Measurements from ENCODE around the gene ODC1. TPM values are rescaled to one million over a fixed set of nuclear protein-coding genes. Genes with fewer than 3 reads are reported as not detected.

The ODC1 gene
- polyA plus RNA-seq, 1 experiment, result 86.9 TPM

DNA sequence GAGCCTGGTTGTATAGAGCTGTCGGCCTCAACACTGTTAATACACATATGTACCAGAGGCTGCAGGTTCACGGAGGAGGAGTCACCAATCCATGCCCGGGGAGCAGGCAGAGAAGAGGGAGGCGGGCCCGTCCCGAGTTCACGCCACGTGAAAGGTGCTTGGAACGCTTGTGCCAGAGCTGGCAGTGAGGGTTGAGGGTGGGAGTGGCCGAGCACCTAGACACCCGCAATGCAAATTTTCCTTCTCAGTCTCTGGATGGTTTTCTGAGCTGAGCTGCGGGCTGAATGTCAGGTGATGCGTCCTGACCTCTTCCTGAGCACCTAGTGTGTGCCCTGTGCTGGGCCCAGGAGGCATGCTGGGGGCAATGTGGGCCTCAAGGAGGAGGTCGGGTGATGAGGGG lies 52.2 kb downstream of the ODC1 start:
- no peak overlapping the region for H3K4me3 ChIP-seq (ENCODE audit: low read depth, low read length)
- H3K36me3 ChIP-seq (ENCODE audit: control insufficient read depth, insufficient read depth, low read length), result peaks cover 4% of the 10 kb centered on the region
- TF ChIP-seq, protein P1, sequence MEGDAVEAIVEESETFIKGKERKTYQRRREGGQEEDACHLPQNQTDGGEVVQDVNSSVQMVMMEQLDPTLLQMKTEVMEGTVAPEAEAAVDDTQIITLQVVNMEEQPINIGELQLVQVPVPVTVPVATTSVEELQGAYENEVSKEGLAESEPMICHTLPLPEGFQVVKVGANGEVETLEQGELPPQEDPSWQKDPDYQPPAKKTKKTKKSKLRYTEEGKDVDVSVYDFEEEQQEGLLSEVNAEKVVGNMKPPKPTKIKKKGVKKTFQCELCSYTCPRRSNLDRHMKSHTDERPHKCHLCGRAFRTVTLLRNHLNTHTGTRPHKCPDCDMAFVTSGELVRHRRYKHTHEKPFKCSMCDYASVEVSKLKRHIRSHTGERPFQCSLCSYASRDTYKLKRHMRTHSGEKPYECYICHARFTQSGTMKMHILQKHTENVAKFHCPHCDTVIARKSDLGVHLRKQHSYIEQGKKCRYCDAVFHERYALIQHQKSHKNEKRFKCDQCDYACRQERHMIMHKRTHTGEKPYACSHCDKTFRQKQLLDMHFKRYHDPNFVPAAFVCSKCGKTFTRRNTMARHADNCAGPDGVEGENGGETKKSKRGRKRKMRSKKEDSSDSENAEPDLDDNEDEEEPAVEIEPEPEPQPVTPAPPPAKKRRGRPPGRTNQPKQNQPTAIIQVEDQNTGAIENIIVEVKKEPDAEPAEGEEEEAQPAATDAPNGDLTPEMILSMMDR (IDR thresholded peaks at IDR 0.05; ENCODE audit: insufficient read depth, low read depth, low read length), result no peak
- ChIA-PET CTCF (interaction anchor here (1.0 kb wide), 1 partner anchor 13 kb away, joined by 3 read pairs; no protein-coding TSS in a partner anchor), POLR2A (no interaction called here)
- no peaks in the 10 kb centered on the region for H3K27me3 ChIP-seq (ENCODE audit: control insufficient read depth, insufficient read depth, low read length)
- no peak for DNase-seq (ENCODE audit: low read depth)

DNA sequence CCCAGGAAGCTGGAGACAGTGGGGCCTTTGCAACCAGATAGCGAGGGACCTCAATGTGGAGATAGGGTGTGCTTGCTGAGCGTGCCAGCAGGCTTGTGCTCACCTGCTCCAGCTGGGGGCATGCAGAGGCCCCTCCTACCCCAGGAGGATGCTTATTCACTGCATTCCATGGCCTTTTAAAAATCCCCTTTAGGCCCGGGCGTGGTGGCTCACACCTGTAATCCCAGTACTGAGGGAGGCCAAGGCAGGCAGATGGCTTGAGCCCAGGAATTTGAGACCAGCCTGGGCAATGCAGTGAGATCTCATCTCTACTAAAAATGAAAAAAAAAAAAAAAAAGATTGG lies 54.5 kb downstream of the ODC1 start:
- Histone ChIP-seq H3K4me3 (ENCODE audit: low read depth, low read length) (no peak overlapping the region), H3K36me3 (ENCODE audit: control insufficient read depth, insufficient read depth, low read length) (no peaks in the 10 kb centered on the region; the same call in 1 of the 2 replicates), H3K27me3 (ENCODE audit: control insufficient read depth, insufficient read depth, low read length) (no peaks in the 10 kb centered on the region)
- TF ChIP-seq, protein P1 (IDR thresholded peaks at IDR 0.05; ENCODE audit: insufficient read depth, low read depth, low read length), result no peak
- ChIA-PET POLR2A (interaction anchor here (0.6 kb wide), 1 partner anchor 9 kb away, joined by 12 read pairs; no protein-coding TSS in a partner anchor), CTCF (interaction anchor here (0.7 kb wide), 1 partner anchor 839 kb away, joined by 5 read pairs; no protein-coding TSS in a partner anchor)
- no peak for DNase-seq (ENCODE audit: low read depth)

DNA sequence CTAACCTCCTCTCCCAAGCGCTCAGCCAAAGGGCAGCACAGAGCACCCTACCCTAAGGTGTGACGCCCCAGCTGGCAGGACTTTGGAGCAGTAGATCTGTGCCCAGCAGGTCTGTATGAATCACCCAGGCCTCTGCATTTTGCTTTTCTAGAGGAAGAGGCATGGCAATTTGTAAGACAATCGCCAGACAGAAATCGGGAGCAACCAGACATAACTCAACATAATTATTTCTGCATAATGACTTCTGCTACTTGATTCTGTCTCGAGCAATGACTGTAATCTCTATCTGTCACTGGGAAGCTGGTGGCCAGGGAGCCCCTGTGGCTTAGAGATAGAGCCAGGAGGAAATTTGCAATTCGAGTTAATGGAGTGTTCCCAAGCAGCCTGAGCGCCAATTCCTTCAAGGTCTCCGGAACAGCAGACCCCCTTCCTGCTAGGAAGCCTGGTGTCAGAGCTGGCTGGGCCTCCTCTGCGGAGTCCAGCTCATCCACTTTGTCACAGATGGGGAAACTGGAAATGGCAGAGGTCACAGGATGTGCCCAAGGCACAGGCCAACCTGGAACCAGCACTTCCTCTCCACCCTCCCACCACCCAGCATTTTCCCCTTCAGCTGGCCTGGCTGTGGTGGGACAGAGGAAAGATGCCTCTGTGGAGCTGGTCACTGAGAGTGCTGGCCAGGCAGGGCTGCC lies 55.0 kb downstream of the ODC1 start:
- POLR2A ChIA-PET, result no interaction called here

DNA sequence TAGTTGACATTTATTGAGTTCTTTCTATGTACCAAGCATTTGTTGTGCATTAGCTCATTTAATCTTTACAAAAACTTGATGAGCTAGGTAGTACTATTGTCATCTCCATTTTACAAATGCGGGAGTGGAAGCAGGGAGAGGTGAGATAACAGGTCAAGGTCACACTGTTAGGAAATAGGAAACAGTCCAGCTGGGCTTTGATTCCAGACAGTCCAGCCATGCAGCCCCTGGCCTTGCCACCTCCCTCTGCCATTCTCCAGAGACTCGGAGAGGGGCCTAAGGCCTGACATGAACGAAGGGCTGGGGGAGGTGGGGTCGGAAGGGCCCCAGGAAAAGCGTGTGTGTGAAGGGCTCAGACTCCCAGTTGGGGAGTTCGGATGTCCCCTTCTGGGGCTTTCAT lies 55.6 kb downstream of the ODC1 start:
- Histone ChIP-seq H3K27me3 (ENCODE audit: control insufficient read depth, insufficient read depth, low read length) (no peaks in the 10 kb centered on the region), H3K36me3 (ENCODE audit: control insufficient read depth, insufficient read depth, low read length) (no peaks in the 10 kb centered on the region; the same call in 1 of the 2 replicates), H3K4me3 (ENCODE audit: low read depth, low read length) (no peak overlapping the region)
- DNase-seq (ENCODE audit: low read depth), result no peak
- ChIA-PET POLR2A (no interaction called here), CTCF (interaction anchor here (1.1 to 5.7 kb wide), 2 partner anchors 16 to 90 kb away, joined by 5 to 24 read pairs; partner anchors contain the start of gene HPCAL1)
- TF ChIP-seq, protein P1 (IDR thresholded peaks at IDR 0.05; ENCODE audit: insufficient read depth, low read depth, low read length), result no peak

More for the DNA sequence above, 55.0 kb downstream of the ODC1 start:
- no peak overlapping the region for H3K4me3 ChIP-seq (ENCODE audit: low read depth, low read length)
- H3K36me3 ChIP-seq (ENCODE audit: control insufficient read depth, insufficient read depth, low read length), result no peaks in the 10 kb centered on the region; the same call in 1 of the 2 replicates
- no peak for DNase-seq (ENCODE audit: low read depth)
- CTCF ChIA-PET, result interaction anchor here (5.7 kb wide), 1 partner anchor 16 kb away, joined by 24 read pairs; no protein-coding TSS in a partner anchor
- TF ChIP-seq, protein P1 (IDR thresholded peaks at IDR 0.05; ENCODE audit: insufficient read depth, low read depth, low read length), result no peak
- no peaks in the 10 kb centered on the region for H3K27me3 ChIP-seq (ENCODE audit: control insufficient read depth, insufficient read depth, low read length)

DNA sequence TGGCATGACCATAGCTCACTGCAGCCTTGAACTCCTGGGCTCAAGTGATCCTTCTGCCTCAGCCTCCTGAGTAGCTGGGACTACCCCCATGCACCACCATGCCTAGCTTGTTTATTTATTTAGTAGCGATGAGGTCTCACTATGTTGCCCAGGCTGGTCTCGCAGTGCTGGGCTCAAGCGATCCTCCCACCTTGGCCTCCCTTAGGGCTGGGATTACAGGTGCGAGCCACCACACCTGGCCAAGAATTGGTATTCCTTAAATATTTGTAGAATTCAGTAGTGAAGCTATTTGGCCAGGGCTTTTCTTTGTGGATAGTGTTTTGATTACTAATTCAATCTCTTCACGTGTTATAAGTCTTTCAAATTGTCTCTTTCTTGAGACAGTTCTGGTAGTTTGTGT lies 56.0 kb downstream of the ODC1 start:
- no peak for DNase-seq (ENCODE audit: low read depth)
- ChIA-PET CTCF (interaction anchor here (1.1 to 5.7 kb wide), 2 partner anchors 17 to 89 kb away, joined by 5 to 24 read pairs; partner anchors contain the start of gene HPCAL1), POLR2A (no interaction called here)
- no peaks in the 10 kb centered on the region; the same call in 1 of the 2 replicates for H3K36me3 ChIP-seq (ENCODE audit: control insufficient read depth, insufficient read depth, low read length)
- TF ChIP-seq, protein P1 (IDR thresholded peaks at IDR 0.05; ENCODE audit: insufficient read depth, low read depth, low read length), result no peak
- no peak overlapping the region for H3K4me3 ChIP-seq (ENCODE audit: low read depth, low read length)
- no peaks in the 10 kb centered on the region for H3K27me3 ChIP-seq (ENCODE audit: control insufficient read depth, insufficient read depth, low read length)
